ENCODE results near the gene NCF2. TPM values are rescaled to one million over a fixed set of nuclear protein-coding genes. Genes with fewer than 3 reads are reported as not detected.

NCF2 gene
- total RNA-seq, 1 donor from 2014 or later, result not detected

GRCh38 chr1:183552891-183553290 lies 37.4 kb downstream of the NCF2 start:
- DNase-seq (ENCODE audit: extremely low spot score, unreplicated experiment), result no peak
- H3K27me3 Mint-ChIP-seq (ENCODE audit: unreplicated experiment), result no peaks in the 10 kb centered on the region
- peaks cover 38% of the 10 kb centered on the region for H3K36me3 Mint-ChIP-seq (ENCODE audit: unreplicated experiment)
- no peak overlapping the region for H3K4me3 Mint-ChIP-seq (ENCODE audit: unreplicated experiment)
- no peaks in the 10 kb centered on the region for H3K9me3 Mint-ChIP-seq (ENCODE audit: unreplicated experiment)
- no peak overlapping the region for H3K27ac Mint-ChIP-seq (ENCODE audit: unreplicated experiment)
- no peak for TF ChIP-seq CTCF (IDR thresholded peaks at IDR 0.05)
- no peaks in the 10 kb centered on the region for H3K4me1 Mint-ChIP-seq (ENCODE audit: unreplicated experiment)

GRCh38 chr1:183552441-183552840 lies 37.8 kb downstream of the NCF2 start:
- no peaks in the 10 kb centered on the region for H3K9me3 Mint-ChIP-seq (ENCODE audit: unreplicated experiment)
- H3K27ac Mint-ChIP-seq (ENCODE audit: unreplicated experiment), result no peak overlapping the region
- no peak for DNase-seq (ENCODE audit: extremely low spot score, unreplicated experiment)
- H3K36me3 Mint-ChIP-seq (ENCODE audit: unreplicated experiment), result peaks cover 38% of the 10 kb centered on the region
- no peaks in the 10 kb centered on the region for H3K4me1 Mint-ChIP-seq (ENCODE audit: unreplicated experiment)
- no peaks in the 10 kb centered on the region for H3K27me3 Mint-ChIP-seq (ENCODE audit: unreplicated experiment)
- H3K4me3 Mint-ChIP-seq (ENCODE audit: unreplicated experiment), result no peak overlapping the region
- no peak for TF ChIP-seq CTCF (IDR thresholded peaks at IDR 0.05)

- Mint-ChIP-seq H3K36me3 (ENCODE audit: unreplicated experiment) (peaks cover 41% of the 10 kb centered on the region), H3K4me1 (ENCODE audit: unreplicated experiment) (no peaks in the 10 kb centered on the region), H3K4me3 (ENCODE audit: unreplicated experiment) (no peak overlapping the region), H3K9me3 (ENCODE audit: unreplicated experiment) (no peaks in the 10 kb centered on the region), H3K27me3 (ENCODE audit: unreplicated experiment) (no peaks in the 10 kb centered on the region), H3K27ac (ENCODE audit: unreplicated experiment) (no peak overlapping the region)
- no peak for DNase-seq (ENCODE audit: extremely low spot score, unreplicated experiment)
- no peak for TF ChIP-seq CTCF (IDR thresholded peaks at IDR 0.05)
Observed at GRCh38 chr1:183551924-183552323, 38.3 kb downstream of the NCF2 start.

- Mint-ChIP-seq H3K4me1 (ENCODE audit: unreplicated experiment) (no peaks in the 10 kb centered on the region), H3K9me3 (ENCODE audit: unreplicated experiment) (no peaks in the 10 kb centered on the region), H3K4me3 (ENCODE audit: unreplicated experiment) (no peak overlapping the region), H3K36me3 (ENCODE audit: unreplicated experiment) (peaks cover 49% of the 10 kb centered on the region), H3K27ac (ENCODE audit: unreplicated experiment) (no peak overlapping the region), H3K27me3 (ENCODE audit: unreplicated experiment) (no peaks in the 10 kb centered on the region)
- no peak for TF ChIP-seq CTCF (IDR thresholded peaks at IDR 0.05)
- DNase-seq (ENCODE audit: extremely low spot score, unreplicated experiment), result no peak
Observed at GRCh38 chr1:183550915-183551314, 39.3 kb downstream of the NCF2 start.

- no peak for TF ChIP-seq CTCF (IDR thresholded peaks at IDR 0.05)
- no peak overlapping the region for H3K27ac Mint-ChIP-seq (ENCODE audit: unreplicated experiment)
- H3K4me1 Mint-ChIP-seq (ENCODE audit: unreplicated experiment), result peaks cover 3% of the 10 kb centered on the region
- H3K4me3 Mint-ChIP-seq (ENCODE audit: unreplicated experiment), result no peak overlapping the region
- H3K9me3 Mint-ChIP-seq (ENCODE audit: unreplicated experiment), result no peaks in the 10 kb centered on the region
- peaks cover 55% of the 10 kb centered on the region for H3K36me3 Mint-ChIP-seq (ENCODE audit: unreplicated experiment)
- no peaks in the 10 kb centered on the region for H3K27me3 Mint-ChIP-seq (ENCODE audit: unreplicated experiment)
- no peak for DNase-seq (ENCODE audit: extremely low spot score, unreplicated experiment)
Observed at GRCh38 chr1:183548116-183548515, 42.1 kb downstream of the NCF2 start.

Data from osteocyte (in vitro differentiated cells).